MM.1S (cell line): ENCODE results near the gene CASZ1.

Experiments
- EZH2 ChIP-seq: fragments of 300-600 bp; sonication (generic); optimal IDR thresholded peaks from 2 replicates; pipeline ENCODE3; 2017; ENCODE audit warnings: low read depth, mild to moderate bottlenecking, antibody characterized with exemption, low read length, mixed read lengths
- EZH2phosphoT487 ChIP-seq: fragments of 300-600 bp; sonication (generic); IDR thresholded peaks from 2 replicates; pipeline ENCODE4 v1.6.1; 2018; ENCODE audit warnings: antibody characterized with exemption, low read length
- TF ChIP-seq, protein P1 (sequence below): fragments of 300-600 bp; sonication (generic); IDR thresholded peaks from 2 replicates; pipeline ENCODE4 v1.5.1; 2016; ENCODE audit warnings: antibody characterized with exemption, low read length, mixed read lengths

GRCh38 chr1:10768552-10768951, 27.9 kb downstream of the CASZ1 start:
- TF ChIP-seq, protein P1, sequence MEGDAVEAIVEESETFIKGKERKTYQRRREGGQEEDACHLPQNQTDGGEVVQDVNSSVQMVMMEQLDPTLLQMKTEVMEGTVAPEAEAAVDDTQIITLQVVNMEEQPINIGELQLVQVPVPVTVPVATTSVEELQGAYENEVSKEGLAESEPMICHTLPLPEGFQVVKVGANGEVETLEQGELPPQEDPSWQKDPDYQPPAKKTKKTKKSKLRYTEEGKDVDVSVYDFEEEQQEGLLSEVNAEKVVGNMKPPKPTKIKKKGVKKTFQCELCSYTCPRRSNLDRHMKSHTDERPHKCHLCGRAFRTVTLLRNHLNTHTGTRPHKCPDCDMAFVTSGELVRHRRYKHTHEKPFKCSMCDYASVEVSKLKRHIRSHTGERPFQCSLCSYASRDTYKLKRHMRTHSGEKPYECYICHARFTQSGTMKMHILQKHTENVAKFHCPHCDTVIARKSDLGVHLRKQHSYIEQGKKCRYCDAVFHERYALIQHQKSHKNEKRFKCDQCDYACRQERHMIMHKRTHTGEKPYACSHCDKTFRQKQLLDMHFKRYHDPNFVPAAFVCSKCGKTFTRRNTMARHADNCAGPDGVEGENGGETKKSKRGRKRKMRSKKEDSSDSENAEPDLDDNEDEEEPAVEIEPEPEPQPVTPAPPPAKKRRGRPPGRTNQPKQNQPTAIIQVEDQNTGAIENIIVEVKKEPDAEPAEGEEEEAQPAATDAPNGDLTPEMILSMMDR, result no peak
- TF ChIP-seq EZH2 (no peak), EZH2phosphoT487 (no peak)
